A549 (cell line): Measurements from ENCODE around the gene KCNQ5. TPM values are rescaled to one million over a fixed set of nuclear protein-coding genes. Genes with fewer than 3 reads are reported as not detected.

Experiments
- ATAC-seq, 2 experiments: fragments of 200-7000 bp in 1 of 2; fragments of >200 bp in 1 of 2; cut with Nextera tagmentation in 1 of 2; cut with Tn5 transposase in 1 of 2; 3 replicates each; pipeline versions ENCODE4 v1.8.0 to v1.9.1; 2018 to 2020; ENCODE audit warnings: mild to moderate bottlenecking in 1 of 2, moderate library complexity in 1 of 2
- CTCF ChIA-PET: fragments of 300-600 bp; sonication (Branson Sonifier 250); formaldehyde crosslinking; extraction: SDS; loops from one replicate; lab custom pipeline; 2021; ENCODE audit warnings: antibody characterized with exemption, inconsistent platforms; lab: Yijun Ruan, JAX
- POLR2A ChIA-PET: fragments of 350-600 bp; formaldehyde crosslinking; extraction: SDS; loops from one replicate; lab custom pipeline; 2021; ENCODE audit warnings: antibody characterized with exemption, inconsistent platforms; lab: Yijun Ruan, JAX
- DNase-seq, 2 experiments: peaks; one replicate each; pipeline versions ENCODE4 v3.0.0 to v3.0.0-alpha.2; 2011 to 2016; ENCODE audit warnings: low read depth in 1 of 2, low spot score in 1 of 2
- FAIRE-seq: peaks from 2 replicates; lab custom pipeline; 2011; peaks lifted over from hg19 to GRCh38; lab: Jason Lieb, UNC
- H3K27ac ChIP-seq, 2 experiments: fragments of >200 bp; sonication (Bioruptor Twin); formaldehyde crosslinking; 3 replicates each; pipeline ENCODE4 v1.5.1; 2016 to 2017
- H3K4me1 ChIP-seq: fragments of >200 bp; sonication (Bioruptor Twin); formaldehyde crosslinking; 3 replicates; pipeline ENCODE4 v1.6.1; 2016
- H3K4me2 ChIP-seq: fragments of >200 bp; sonication (Bioruptor Twin); formaldehyde crosslinking; 3 replicates; pipeline ENCODE4 v1.6.1; 2016
- H3K4me3 ChIP-seq: fragments of >200 bp; sonication (Bioruptor Twin); formaldehyde crosslinking; 3 replicates; pipeline ENCODE4 v1.5.1; 2016
- H3K9me3 ChIP-seq: fragments of >200 bp; sonication (Bioruptor Twin); formaldehyde crosslinking; 3 replicates; pipeline ENCODE4 v1.6.1; 2016
- BCL3 ChIP-seq: fragments of >200 bp; sonication (Bioruptor Twin); formaldehyde crosslinking; IDR thresholded peaks from 3 replicates; pipeline ENCODE4 v1.6.1; 2016
- CBX2 ChIP-seq: fragments of 200-600 bp; sonication (generic); IDR thresholded peaks from 2 replicates; pipeline ENCODE4 v1.6.1; 2016; ENCODE audit warnings: low read depth, mild to moderate bottlenecking, borderline replicate concordance
- CEBPB ChIP-seq, 2 experiments: fragments of >200 bp in 1 of 2; sonication (Bioruptor Twin) in 1 of 2; formaldehyde crosslinking in 1 of 2; IDR thresholded peaks; 2 replicates each; pipeline ENCODE4 v1.6.1; 2012 to 2016
- CHD2 ChIP-seq: fragments of 150-350 bp; IDR thresholded peaks from 2 replicates; pipeline ENCODE4 v1.6.1; 2014; ENCODE audit warnings: low read length; ENCODE audit not compliant: partially characterized antibody
- CHD4 ChIP-seq: fragments of 200-600 bp; sonication (generic); IDR thresholded peaks from 2 replicates; pipeline ENCODE4 v1.6.1; 2016; ENCODE audit warnings: antibody characterized with exemption, mild to moderate bottlenecking, borderline replicate concordance
- E2F6 ChIP-seq: IDR thresholded peaks from 2 replicates; pipeline ENCODE4 v1.6.1; 2012; ENCODE audit warnings: low read depth, borderline replicate concordance
- ELK1 ChIP-seq: fragments of 150-350 bp; IDR thresholded peaks from 2 replicates; pipeline ENCODE4 v1.6.1; 2014; ENCODE audit warnings: low read depth, mild to moderate bottlenecking, low read length
- EP300 ChIP-seq, 2 experiments: fragments of >200 bp; sonication (Bioruptor Twin); formaldehyde crosslinking; IDR thresholded peaks; 2 replicates in 1 of 2; 3 replicates in 1 of 2; pipeline ENCODE4 v1.6.1; 2016 to 2017
- FOSL2 ChIP-seq, 2 experiments: fragments of 450-650 bp in 1 of 2; fragments of >200 bp in 1 of 2; sonication (Bioruptor Twin) in 1 of 2; formaldehyde crosslinking; IDR thresholded peaks; 2 replicates each; pipeline versions ENCODE4 v1.5.0 to v1.6.1; 2016 to 2020; ENCODE audit warnings: mild to moderate bottlenecking in 1 of 2, moderate library complexity in 1 of 2
- FOXS1 ChIP-seq: fragments of 250-450 bp; sonication (Bioruptor Pico); IDR thresholded peaks from 2 replicates; pipeline ENCODE4 v1.5.0; 2020; ENCODE audit warnings: mild to moderate bottlenecking, moderate library complexity
- HDAC2 ChIP-seq: fragments of 200-600 bp; sonication (generic); IDR thresholded peaks from 2 replicates; pipeline ENCODE4 v1.6.1; 2016
- HOXA7 ChIP-seq: fragments of 250-450 bp; sonication (Bioruptor Pico); IDR thresholded peaks from 2 replicates; pipeline ENCODE4 v1.5.0; 2020; ENCODE audit warnings: mild to moderate bottlenecking, moderate library complexity
- HOXB13 ChIP-seq: fragments of 250-450 bp; sonication (Bioruptor Pico); IDR thresholded peaks from 2 replicates; pipeline ENCODE4 v1.5.0; 2020; ENCODE audit warnings: low read depth, mild to moderate bottlenecking, moderate library complexity
- KDM5A ChIP-seq: fragments of 200-600 bp; sonication (generic); IDR thresholded peaks from 2 replicates; pipeline ENCODE4 v1.6.1; 2016; ENCODE audit warnings: antibody characterized with exemption, mild to moderate bottlenecking
- MYC ChIP-seq: IDR thresholded peaks from 2 replicates; pipeline ENCODE4 v1.6.1; 2012; ENCODE audit warnings: mild to moderate bottlenecking, inconsistent platforms, low read length, improper control_type of control experiment, borderline replicate concordance
- NPAS2 ChIP-seq: fragments of 250-450 bp; sonication (Bioruptor Pico); IDR thresholded peaks from 2 replicates; pipeline ENCODE4 v1.8.0; 2022; ENCODE audit warnings: mild to moderate bottlenecking, moderate library complexity, borderline replicate concordance
- PBX3 ChIP-seq: IDR thresholded peaks from 2 replicates; pipeline ENCODE4 v1.6.1; 2012
- PHF8 ChIP-seq: fragments of 200-600 bp; sonication (generic); IDR thresholded peaks from 2 replicates; pipeline ENCODE4 v1.6.1; 2016; ENCODE audit warnings: low read depth, mild to moderate bottlenecking, antibody characterized with exemption, moderate library complexity, borderline replicate concordance
- RAD21 ChIP-seq, 2 experiments: fragments of >200 bp in 1 of 2; sonication (Bioruptor Twin) in 1 of 2; formaldehyde crosslinking in 1 of 2; IDR thresholded peaks in 1 of 2; conservative IDR thresholded peaks in 1 of 2; 2 replicates in 1 of 2; 3 replicates in 1 of 2; pipeline ENCODE4 v1.6.1; 2012 to 2018; ENCODE audit warnings: inconsistent platforms in 1 of 2
- RARB ChIP-seq: fragments of 250-450 bp; sonication (Bioruptor Pico); IDR thresholded peaks from 2 replicates; pipeline ENCODE4 v1.8.0; 2021; ENCODE audit warnings: mild to moderate bottlenecking, moderate library complexity
- RFX5 ChIP-seq: fragments of 450-650 bp; IDR thresholded peaks from 2 replicates; pipeline ENCODE4 v1.7.1; 2014; ENCODE audit warnings: antibody characterized with exemption, mild to moderate bottlenecking, moderate library complexity
- RNF2 ChIP-seq: fragments of 200-600 bp; sonication (generic); IDR thresholded peaks from 2 replicates; pipeline ENCODE4 v1.6.1; 2016; ENCODE audit warnings: low read depth, mild to moderate bottlenecking, antibody characterized with exemption, moderate library complexity, borderline replicate concordance
- SMC3 ChIP-seq: fragments of >200 bp; sonication (Bioruptor Twin); formaldehyde crosslinking; IDR thresholded peaks from 3 replicates; pipeline ENCODE4 v1.6.1; 2018; ENCODE audit warnings: inconsistent platforms
- SREBF2 ChIP-seq: fragments of 450-650 bp; IDR thresholded peaks from 2 replicates; pipeline ENCODE4 v1.6.1; 2014; ENCODE audit warnings: mild to moderate bottlenecking, moderate library complexity
- USF2 ChIP-seq: fragments of 450-650 bp; IDR thresholded peaks from 2 replicates; pipeline ENCODE4 v1.6.1; 2014; ENCODE audit warnings: antibody characterized with exemption
- ZC3H11A ChIP-seq: fragments of 450-650 bp; IDR thresholded peaks from 2 replicates; pipeline ENCODE4 v1.6.1; 2014; ENCODE audit warnings: antibody characterized with exemption, mild to moderate bottlenecking
- ZFP36 ChIP-seq: fragments of 450-650 bp; IDR thresholded peaks from 2 replicates; pipeline ENCODE4 v1.6.1; 2014; ENCODE audit warnings: borderline replicate concordance; ENCODE audit not compliant: partially characterized antibody
- WGBS: methylation state at CpG from one replicate; pipeline ENCODE4 v1.1.6; 2017; ENCODE audit errors: missing lambda C conversion rate; 5-methylcytosine and 5-hydroxymethylcytosine counted together
- polyA plus RNA-seq, 4 experiments: library from polyadenylated mRNA; depleted of rRNA in 3 of 4; stranded (reverse); fragments of >200 nt; fragmentation: RNase III in 1 of 4; extraction: RNeasy Plus Mini Kit Qiagen cat#74134 plus additional on column Dnase treatment in 1 of 4; gene quantifications; 2 replicates in 3 of 4; 3 replicates in 1 of 4; pipeline ENCODE4 v1.2.3, GENCODE V29; 2011 to 2017

Gene KCNQ5
- polyA plus RNA-seq, 2 of the 4 experiments (the other 2 are of a cell fraction), result 1.2 to 1.3 TPM

GRCh38 chr6:72936766-72937559, 315.1 kb downstream of the KCNQ5 start:
- Histone ChIP-seq H3K4me3 (no peak overlapping the region), H3K4me1 (no peaks in the 10 kb centered on the region), H3K4me2 (no peak overlapping the region), H3K27ac (no peak overlapping the region), H3K9me3 (no peaks in the 10 kb centered on the region)
- ChIA-PET CTCF (interaction anchor here (0.6 kb wide), 1 partner anchor 12 kb away, joined by 3 read pairs; no protein-coding TSS in a partner anchor), POLR2A (no interaction called here)
- TF ChIP-seq PHF8 (no peak), NPAS2 (CRISPR knock-in tag) (no peak), MYC (no peak), EP300 (IDR thresholded peaks at IDR 0.05) (no peak), FOSL2 (IDR thresholded peaks at IDR 0.05) (no peak), FOSL2 (CRISPR knock-in tag; IDR thresholded peaks at IDR 0.05) (no peak), RNF2 (no peak), PBX3 (no peak), CHD4 (no peak), ELK1 (no peak), BCL3 (no peak), KDM5A (no peak)
- WGBS, result 81% methylated on average over 4 of the region's 4 CpGs
- DNase-seq, result no peak
- no peak for ATAC-seq
- FAIRE-seq, result no peak

- CTCF ChIA-PET, result no interaction called here
- no peak for DNase-seq
- no peak overlapping the region for H3K27ac ChIP-seq
- H3K4me1 ChIP-seq, result no peaks in the 10 kb centered on the region
- H3K4me2 ChIP-seq, result no peak overlapping the region
- no peak for TF ChIP-seq FOXS1 (CRISPR knock-in tag)
- no peak for TF ChIP-seq CEBPB (IDR thresholded peaks at IDR 0.05)
- no peak for TF ChIP-seq E2F6
- TF ChIP-seq HOXA7, result no peak
- no peak for TF ChIP-seq ELK1
- TF ChIP-seq HDAC2, result no peak
- no peak for TF ChIP-seq ZC3H11A
- no peak for TF ChIP-seq USF2
- no peak for TF ChIP-seq RAD21 (conservative IDR thresholded peaks at IDR 0.05 in 1 of 2, IDR thresholded peaks at IDR 0.05 in 1 of 2)
- TF ChIP-seq PBX3, result no peak
- TF ChIP-seq CHD2, result no peak
- TF ChIP-seq PHF8, result no peak
- no peak for TF ChIP-seq RARB
- no peak for TF ChIP-seq SREBF2
- TF ChIP-seq KDM5A, result no peak
- TF ChIP-seq HOXB13, result no peak
- no peak for TF ChIP-seq ZFP36
- TF ChIP-seq CBX2, result no peak
- TF ChIP-seq SMC3, result no peak
- no peak for TF ChIP-seq RFX5
- TF ChIP-seq, all 56 proteins: peak for 0
- WGBS, result 69% methylated on average over 3 of the region's 3 CpGs
- H3K9me3 ChIP-seq, result no peaks in the 10 kb centered on the region
- no peak for FAIRE-seq
- no peak for ATAC-seq
- no peak overlapping the region for H3K4me3 ChIP-seq
- POLR2A ChIA-PET, result no interaction called here
Observed at GRCh38 chr6:72938104-72938503, 316.2 kb downstream of the KCNQ5 start.
